HG02840 (cell line): ENCODE results near the gene ANKRD62.
"Not testable (repeated sequence)": the region's sequence is repeated elsewhere in the genome, so short reads cannot be mapped to it uniquely, and the experiment has no call there.

Experiments used
- ATAC-seq: cut with Tn5 transposase; IDR thresholded peaks from one replicate; pipeline ENCODE4 v1.9.1; 2021; ENCODE audit warnings: mild to moderate bottlenecking, moderate library complexity, moderate number of reproducible peaks; ENCODE audit not compliant: unreplicated experiment, low FRiP score

Gene ANKRD62

DNA sequence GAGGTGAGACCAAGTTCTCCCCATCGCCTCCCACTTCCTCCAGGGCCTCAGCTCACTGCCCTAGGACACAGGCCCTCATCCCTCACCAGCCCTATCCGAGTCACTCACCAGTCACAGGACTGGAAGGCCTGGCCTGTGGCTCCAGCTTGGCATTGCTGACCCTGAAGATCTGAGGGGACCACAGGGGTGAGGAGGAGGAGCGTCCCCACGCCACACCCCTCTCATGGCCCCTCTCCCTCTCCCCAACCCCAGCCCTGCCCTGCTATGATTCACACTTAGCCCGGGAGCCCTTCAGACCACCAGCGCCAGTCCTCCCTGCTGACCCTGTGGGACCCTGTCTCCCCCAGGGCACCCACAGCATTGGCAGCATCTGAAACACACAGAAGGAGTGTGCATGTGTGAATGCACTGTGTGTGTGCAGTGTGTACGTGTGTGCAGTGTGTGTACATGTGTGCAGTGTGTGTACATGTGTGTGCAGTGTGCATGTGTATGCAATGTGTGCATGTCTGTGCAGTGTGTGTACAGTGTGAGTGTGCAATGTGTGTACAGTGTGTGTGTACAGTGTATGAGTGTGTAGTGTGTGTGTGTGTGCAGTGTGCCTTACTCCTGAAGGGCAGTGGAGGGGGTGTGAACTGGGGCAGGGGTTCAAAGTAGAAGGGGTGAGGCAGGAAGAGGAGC is 29.4 kb upstream of the ANKRD62 start:
- ATAC-seq = no peak

GRCh38 chr18:12065397-12065796 is 28.2 kb upstream of the ANKRD62 start:
- no peak for ATAC-seq

- no peak for ATAC-seq
These were observed 26.6 kb upstream of the ANKRD62 start for GRCh38 chr18:12066910-12067511.

DNA sequence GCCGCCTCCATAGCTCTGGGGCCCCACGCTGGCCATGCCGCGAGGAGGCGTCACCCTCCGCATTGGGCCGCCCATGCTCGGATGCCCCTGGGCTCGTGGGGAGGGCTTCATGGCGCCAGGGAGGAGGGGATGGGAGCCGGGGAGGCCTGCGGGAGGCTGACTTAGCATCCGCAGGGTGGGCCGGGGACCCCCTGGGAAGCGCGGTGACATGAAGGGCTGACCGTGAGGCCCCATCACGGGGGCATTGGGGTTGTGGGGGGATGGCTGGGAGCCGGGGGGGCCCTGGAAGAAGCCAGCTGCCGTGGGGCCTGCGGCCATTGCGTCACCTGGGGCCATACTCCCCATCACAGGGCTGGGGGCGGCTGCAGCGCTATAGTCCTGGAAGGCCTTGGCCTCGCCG is 26.0 kb upstream of the ANKRD62 start:
- no peak for ATAC-seq

GRCh38 chr18:12068316-12068949 is 25.2 kb upstream of the ANKRD62 start:
- not testable (repeated sequence) for ATAC-seq

GRCh38 chr18:12068950-12069320 is 24.7 kb upstream of the ANKRD62 start:
- ATAC-seq = no peak

DNA sequence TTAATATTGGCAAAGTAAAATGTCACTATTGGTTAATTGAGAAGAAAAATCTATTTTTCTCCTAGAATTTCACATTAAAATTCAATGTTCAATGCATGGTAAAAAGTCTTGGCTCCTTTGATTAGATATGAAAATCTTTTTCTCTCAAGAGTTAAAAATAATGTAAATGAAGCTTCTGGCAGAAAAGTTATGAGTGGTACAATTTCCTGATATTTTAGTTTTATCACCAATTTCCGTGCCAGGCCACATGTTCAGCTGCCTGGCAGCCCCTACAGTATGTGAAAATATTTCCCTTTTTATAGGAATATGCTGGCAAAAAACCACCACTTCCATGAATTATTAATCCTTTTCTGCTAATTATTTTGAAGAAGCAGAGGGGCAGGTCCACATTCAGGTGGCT is 22.6 kb upstream of the ANKRD62 start:
- ATAC-seq = not testable (repeated sequence)

GRCh38 chr18:12072996-12073395 is 20.6 kb upstream of the ANKRD62 start:
- no peak for ATAC-seq

DNA sequence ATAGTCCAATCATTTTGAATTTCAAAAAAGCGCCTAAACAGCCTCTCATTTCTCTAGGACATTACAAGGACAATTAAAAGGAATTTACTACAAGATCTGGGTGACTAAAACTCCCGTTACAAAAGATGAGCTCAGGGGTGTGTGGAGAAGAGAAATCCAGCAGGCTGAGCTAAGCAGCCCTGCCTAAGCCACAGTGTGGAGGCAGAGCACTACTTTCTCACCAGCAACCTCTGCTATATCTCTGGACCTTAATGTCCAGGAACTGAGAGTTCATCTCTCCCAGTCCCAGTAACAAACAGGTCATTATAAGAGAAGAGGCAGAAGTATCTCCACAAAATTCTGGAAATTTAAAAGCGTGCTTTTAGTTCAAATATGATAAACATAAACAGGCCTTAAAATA is 18.9 kb upstream of the ANKRD62 start:
- ATAC-seq = no peak

DNA sequence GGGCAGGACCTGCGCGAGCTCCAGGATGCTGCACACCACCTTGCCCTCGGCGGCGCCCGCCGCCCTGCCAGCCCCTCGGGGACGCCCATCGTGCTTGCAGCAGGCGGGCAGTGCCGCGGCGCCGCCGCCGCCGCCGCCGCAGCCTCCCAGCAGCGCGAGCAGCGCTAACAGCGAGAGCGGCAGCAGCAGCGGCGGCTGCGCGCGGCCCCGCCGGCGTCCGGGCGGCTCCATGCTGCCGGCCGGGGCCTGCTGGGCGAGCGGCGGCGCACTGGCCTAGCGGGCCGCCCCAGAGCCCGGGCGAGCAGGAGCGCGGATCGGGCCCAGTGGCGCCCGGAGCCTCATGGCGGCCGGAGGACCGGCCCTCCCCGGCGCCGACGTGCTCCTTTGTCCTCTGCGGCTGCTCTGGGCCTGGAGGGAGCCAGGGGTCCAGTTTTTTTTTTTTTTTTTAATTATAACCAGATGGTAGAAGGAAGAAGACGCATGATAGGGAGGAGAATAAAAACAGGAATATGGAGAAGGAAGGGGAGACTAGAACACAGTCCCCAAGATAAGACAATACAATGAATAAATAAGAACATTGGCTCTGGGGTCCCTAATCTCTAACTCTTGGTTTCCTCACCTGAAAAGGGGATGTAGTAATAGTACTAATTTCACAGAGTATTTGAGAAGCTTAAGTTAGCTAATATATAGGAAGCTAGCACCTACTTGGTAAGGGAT is 17.1 kb upstream of the ANKRD62 start:
- no peak for ATAC-seq

- not testable (repeated sequence) for ATAC-seq
These were observed 15.6 kb upstream of the ANKRD62 start for GRCh38 chr18:12077994-12078393.

DNA sequence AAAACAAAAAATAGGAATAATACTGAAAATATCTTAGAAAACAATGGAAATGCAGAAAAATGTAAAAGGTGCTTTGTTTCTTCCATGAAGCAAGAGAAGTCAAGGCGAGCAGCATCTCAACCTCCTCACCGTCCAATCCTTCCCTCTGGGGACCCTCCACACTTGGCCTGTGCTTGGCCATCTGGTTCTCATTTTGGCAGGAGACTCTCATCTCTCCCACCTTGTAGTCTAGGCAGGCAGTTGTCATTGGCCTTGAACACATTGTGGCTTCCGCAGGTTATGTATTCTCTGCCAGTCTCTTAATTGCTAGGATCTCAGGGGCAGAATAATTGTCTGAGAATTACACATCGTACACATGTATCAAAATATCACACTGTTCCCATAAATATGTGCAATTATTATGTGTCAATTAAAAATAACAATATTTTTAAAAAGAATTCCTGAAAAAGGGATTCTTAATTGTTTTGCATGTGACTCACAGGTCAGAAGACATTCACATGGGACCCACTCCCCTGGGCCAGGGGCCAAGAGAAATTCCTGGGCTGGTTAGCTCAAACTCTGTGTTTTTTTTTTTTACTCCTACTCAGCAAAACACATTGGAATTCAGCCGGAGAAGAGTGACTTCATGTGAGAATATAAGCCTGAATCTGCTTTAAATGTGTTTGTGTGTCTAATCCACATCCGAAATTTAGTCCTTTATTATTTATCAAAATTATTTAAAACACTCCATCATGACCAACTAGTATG is 14.0 kb upstream of the ANKRD62 start:
- no peak for ATAC-seq

GRCh38 chr18:12085136-12085535 is 8.5 kb upstream of the ANKRD62 start:
- ATAC-seq = no peak

- no peak for ATAC-seq
These were observed 7.9 kb upstream of the ANKRD62 start for GRCh38 chr18:12085786-12086185.

DNA sequence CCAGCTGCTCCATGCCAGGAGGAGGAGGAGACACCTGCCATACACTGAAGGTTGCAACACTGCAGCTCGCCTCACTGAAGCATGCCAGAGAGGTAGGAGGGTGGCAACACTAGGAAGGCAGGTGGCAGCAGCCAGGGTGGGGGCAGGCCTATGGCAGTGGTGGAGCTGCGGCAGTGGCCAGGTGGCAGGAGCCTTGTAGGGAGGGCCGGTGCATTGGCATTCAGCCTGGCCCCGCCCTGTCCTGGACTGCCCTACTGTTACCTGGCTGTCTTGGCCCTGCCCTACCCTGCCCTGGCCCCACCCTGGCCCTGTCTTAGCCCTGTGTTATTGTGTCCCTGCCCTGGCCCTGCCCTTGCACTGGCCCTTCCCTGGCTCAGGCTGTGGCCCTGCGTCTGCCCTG is 7.4 kb upstream of the ANKRD62 start:
- ATAC-seq = no peak

DNA sequence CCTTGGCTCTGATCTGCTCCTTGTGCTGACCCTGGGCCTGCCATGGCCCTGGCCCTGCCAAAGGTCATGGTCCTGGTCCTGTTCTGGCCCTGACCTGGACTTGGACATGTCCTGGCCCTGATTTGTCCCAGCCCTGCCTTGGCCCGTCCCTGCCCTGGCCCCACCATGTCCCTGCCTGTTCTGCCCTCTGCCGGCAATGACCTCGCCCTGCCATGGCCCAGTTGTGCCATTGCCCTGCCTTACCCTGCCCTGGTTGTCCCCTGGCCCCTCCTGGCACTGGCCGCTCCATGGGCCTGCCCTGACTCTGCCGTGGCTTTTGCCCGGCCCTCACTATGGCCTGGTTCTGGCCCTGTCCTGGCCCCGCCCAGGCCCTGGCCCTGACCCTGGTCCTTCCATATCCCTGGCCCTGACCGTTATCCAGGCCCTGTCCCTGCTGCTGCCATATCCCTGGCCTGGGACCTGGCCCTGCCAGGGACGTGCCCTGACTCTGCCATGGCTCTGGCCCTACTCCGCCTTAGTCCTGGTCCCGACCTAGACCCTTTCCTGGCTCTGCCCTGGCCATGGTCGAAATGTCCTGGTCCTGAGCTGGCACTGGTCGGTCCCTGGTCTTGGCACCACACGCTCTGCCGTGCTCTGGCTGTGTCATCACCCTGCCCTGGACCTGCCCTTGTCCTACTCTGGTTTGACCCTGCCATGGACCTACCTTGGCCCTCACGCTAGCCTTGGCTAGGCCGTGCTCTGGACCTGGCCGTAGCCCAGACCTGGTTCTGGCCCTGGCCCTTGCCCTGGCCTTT is 6.8 kb upstream of the ANKRD62 start:
- no peak for ATAC-seq

DNA sequence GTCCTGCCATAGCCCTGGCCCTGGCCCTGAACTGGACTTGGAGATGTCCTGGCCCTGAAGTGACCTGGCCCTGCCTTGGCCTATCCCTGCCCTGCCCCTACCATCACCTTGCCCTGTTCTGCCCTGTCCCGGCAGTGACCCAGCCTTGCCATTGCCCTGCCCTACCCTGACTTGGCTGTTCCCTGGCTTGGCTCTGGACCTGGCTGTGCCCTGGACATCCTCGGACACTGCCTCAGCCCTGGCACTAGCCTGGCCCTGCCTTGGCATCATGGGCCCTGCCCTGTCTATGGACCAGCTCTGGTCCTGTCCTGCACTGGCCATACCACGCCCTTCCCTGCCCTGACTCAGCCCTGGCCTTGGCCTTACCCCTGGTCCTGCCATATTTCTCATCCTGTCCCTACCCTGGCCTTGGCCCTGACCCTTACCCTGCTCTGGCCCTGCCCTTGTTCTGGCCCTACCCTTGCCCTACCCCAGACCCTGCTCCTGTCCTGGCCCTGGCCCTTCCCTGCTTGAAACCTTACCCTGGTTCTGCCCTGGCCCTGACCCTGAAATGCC is 6.1 kb upstream of the ANKRD62 start:
- ATAC-seq = no peak

GRCh38 chr18:12088096-12088495 is 5.5 kb upstream of the ANKRD62 start:
- no peak for ATAC-seq

DNA sequence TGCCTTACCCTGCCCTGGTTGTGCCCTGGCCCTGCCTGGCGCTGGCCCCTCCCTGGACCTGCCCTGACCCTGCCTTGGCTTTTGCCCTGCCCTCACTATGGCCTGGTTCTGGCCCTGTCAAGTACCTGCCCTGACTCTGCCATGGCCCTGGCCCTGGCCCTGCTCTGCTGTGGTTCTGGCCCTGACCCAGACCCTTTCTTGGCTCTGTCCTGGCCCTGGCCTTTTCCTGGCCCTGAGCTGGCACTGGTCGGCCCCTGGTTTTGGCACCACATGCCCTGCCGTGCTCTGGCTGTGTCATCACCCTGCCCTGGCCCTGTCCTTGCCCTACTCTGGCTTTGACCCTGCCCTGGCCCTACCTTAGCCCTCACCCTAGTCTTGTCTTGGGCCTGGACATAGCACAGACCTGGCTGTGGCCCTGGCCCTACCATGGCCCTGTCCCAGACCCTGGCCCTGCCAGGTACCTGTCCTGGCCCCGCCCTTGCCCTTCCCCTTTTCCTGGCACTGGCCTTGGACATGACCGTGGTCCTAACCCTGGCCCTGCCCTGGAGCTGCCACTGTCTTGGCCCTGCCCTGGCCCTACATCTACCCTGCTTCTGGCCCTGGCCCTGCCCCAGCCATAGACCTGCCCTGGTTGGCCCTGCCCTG is 4.8 kb upstream of the ANKRD62 start:
- no peak for ATAC-seq
